BLaER1 treated with 17β-estradiol and CSF1 and Interleukin-3, amounts not matched to agents 10 nM and 100 nM (cell line): Measurements from ENCODE around the gene GNAS.

ENCODE experiments used
- H3K27ac ChIP-seq, 11 experiments: shearing (Covaris generic); formaldehyde crosslinking; 2 replicates each; pipeline ENCODE4 v1.8.1; 2022
- H3K27me3 ChIP-seq, 11 experiments: shearing (Covaris generic); formaldehyde crosslinking; 2 replicates each; pipeline ENCODE4 v1.8.1; 2022
- H3K36me3 ChIP-seq, 11 experiments: shearing (Covaris generic); formaldehyde crosslinking; 2 replicates each; pipeline ENCODE4 v1.8.1; 2022
- H3K4me1 ChIP-seq, 10 experiments: shearing (Covaris generic); formaldehyde crosslinking; 2 replicates each; pipeline ENCODE4 v1.8.1; 2022
- H3K4me2 ChIP-seq, 11 experiments: shearing (Covaris generic); formaldehyde crosslinking; 2 replicates each; pipeline ENCODE4 v1.8.1; 2022
- H3K4me3 ChIP-seq, 10 experiments: shearing (Covaris generic); formaldehyde crosslinking; 2 replicates each; pipeline ENCODE4 v1.8.1; 2022
- H3K9ac ChIP-seq, 11 experiments: shearing (Covaris generic); formaldehyde crosslinking; 2 replicates each; pipeline ENCODE4 v1.8.1; 2022
- H3K9me3 ChIP-seq, 11 experiments: shearing (Covaris generic); formaldehyde crosslinking; replicated peaks in 1 of 11; 2 replicates each; pipeline ENCODE4 v1.8.1; 2022
- H4K20me1 ChIP-seq, 11 experiments: shearing (Covaris generic); formaldehyde crosslinking; 2 replicates each; pipeline ENCODE4 v1.8.1; 2022
- Cebpa-rat ChIP-seq, 11 experiments: shearing (Covaris generic); IDR thresholded peaks; 2 replicates each; pipeline ENCODE4 v1.8.1; 2022

GNAS gene

DNA sequence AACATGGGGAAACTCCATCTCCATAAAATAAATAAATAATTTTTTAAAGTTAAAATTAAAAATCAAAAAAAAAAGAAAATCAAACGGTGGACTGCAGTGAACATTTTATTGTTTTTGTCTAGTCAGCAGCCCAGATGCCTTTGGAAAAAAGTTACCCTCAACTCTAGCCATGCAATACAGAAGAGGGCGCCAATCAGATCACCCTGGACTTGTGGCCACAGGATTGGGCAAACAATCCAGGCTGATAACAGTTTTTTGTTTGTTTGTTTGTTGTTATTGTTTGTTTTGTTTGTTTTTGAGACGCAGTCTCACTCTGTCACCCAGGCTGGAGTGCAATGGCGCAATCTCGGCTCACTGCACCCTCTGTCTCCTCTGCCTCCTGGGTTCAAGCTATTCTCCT, 98.1 kb downstream of the GNAS start:
- no peak overlapping the region for H3K27ac ChIP-seq
- no peaks in the 10 kb centered on the region for H4K20me1 ChIP-seq
- H3K4me1 ChIP-seq, result peaks cover 0 to 8% (median 2%) of the 10 kb centered on the region in 10 experiments; a peak in 6 of 20 replicates
- TF ChIP-seq Cebpa-rat (IDR thresholded peaks at IDR 0.05), result 0 out of 22 replicates have a peak, but pooled peaks of 1 of the 11 experiments have one; percentile 15
- H3K4me2 ChIP-seq, result no peak overlapping the region
- H3K27me3 ChIP-seq, result no peaks in the 10 kb centered on the region
- no peak overlapping the region for H3K9ac ChIP-seq
- no peak overlapping the region for H3K4me3 ChIP-seq
- no peaks in the 10 kb centered on the region for H3K36me3 ChIP-seq
- H3K9me3 ChIP-seq, result peaks cover 0 to 12% (median 4%) of the 10 kb centered on the region in 11 experiments; a peak in 7 of 22 replicates

- Histone ChIP-seq H3K27me3 (no peaks in the 10 kb centered on the region), H4K20me1 (no peaks in the 10 kb centered on the region), H3K4me2 (no peak overlapping the region), H3K4me3 (no peak overlapping the region), H3K27ac (no peak overlapping the region), H3K4me1 (peaks cover 0 to 8% (median 0%) of the 10 kb centered on the region in 10 experiments; a peak in 3 of 20 replicates), H3K36me3 (no peaks in the 10 kb centered on the region), H3K9me3 (peaks cover 0 to 12% (median 4%) of the 10 kb centered on the region in 11 experiments; a peak in 7 of 22 replicates), H3K9ac (no peak overlapping the region)
- no peak for TF ChIP-seq Cebpa-rat (IDR thresholded peaks at IDR 0.05)
Observed at GRCh38 chr20:58953050-58953449, 100.5 kb downstream of the GNAS start.

DNA sequence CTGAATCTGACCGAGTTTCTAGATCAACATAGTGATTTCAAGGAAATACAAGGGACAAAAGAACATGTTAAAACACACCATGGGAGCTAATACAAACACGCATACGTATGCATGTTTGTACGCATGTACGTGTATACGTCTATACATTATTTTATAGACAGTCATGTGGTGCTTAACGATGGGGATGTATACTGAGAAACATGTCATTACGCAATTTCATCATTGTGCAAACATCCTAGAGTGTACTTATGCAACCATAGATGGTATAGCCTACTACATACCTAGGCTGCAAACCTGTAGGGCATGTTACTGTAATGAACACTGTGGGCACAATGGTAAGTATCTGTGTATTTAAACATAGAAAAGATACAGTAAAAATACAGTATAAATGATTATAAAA, 103.6 kb downstream of the GNAS start:
- Histone ChIP-seq H3K4me3 (no peak overlapping the region), H3K9me3 (peaks cover 0 to 12% (median 4%) of the 10 kb centered on the region in 11 experiments; a peak in 7 of 22 replicates), H4K20me1 (no peaks in the 10 kb centered on the region), H3K27ac (no peak overlapping the region), H3K27me3 (no peaks in the 10 kb centered on the region), H3K4me1 (peaks cover 0 to 8% (median 0%) of the 10 kb centered on the region in 10 experiments; a peak in 3 of 20 replicates), H3K9ac (no peak overlapping the region), H3K36me3 (no peaks in the 10 kb centered on the region), H3K4me2 (no peak overlapping the region)
- TF ChIP-seq Cebpa-rat (IDR thresholded peaks at IDR 0.05), result peak in 3 of 11 experiments; percentile 42 to 75 (median 54); a peak in 5 of 22 replicates

DNA sequence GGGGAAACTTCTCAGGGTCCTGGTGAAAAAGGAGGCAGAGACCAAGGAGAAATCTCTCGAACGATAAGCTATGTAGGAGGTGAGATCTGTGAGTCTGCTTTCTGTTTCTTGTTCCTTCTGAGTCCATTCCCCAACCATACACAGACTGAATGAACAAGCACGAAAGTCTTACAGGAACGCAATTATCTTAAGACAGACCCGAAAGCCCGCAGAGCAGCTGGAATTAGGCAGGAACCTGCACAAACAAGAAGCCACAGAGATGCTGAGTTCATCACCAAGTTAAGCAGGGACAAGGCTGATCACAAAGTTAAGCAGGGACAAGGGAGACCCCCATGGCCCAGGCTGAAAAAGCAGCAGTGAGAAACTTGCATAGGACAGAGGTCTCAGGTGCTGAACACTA, 107.1 kb downstream of the GNAS start:
- Histone ChIP-seq H3K27me3 (no peaks in the 10 kb centered on the region), H4K20me1 (no peaks in the 10 kb centered on the region), H3K4me2 (no peak overlapping the region), H3K4me1 (peaks cover 0 to 22% (median 11%) of the 10 kb centered on the region in 10 experiments; a peak in 7 of 20 replicates), H3K36me3 (no peaks in the 10 kb centered on the region), H3K27ac (no peak overlapping the region), H3K4me3 (no peak overlapping the region), H3K9me3 (peaks cover 0 to 17% (median 4%) of the 10 kb centered on the region in 11 experiments; a peak in 9 of 22 replicates), H3K9ac (no peak overlapping the region)
- no peak for TF ChIP-seq Cebpa-rat (IDR thresholded peaks at IDR 0.05)
